ENCODE measurements around the gene PNN. TPM values are rescaled to one million over a fixed set of nuclear protein-coding genes. Genes with fewer than 3 reads are reported as not detected.
"Not testable (repeated sequence)": the region's sequence is repeated elsewhere in the genome, so short reads cannot be mapped to it uniquely, and the experiment has no call there.

The PNN gene
- total and polyA plus RNA-seq, 2 of the 8 experiments (the other 6 are each of a cell fraction or from before 2014, with no cell fraction given) = 27.5 to 121 TPM

GRCh38 chr14:39167797-39168320 is 7.2 kb upstream of the PNN start:
- H2AFZ ChIP-seq (ENCODE audit: low read length); H2BK20ac ChIP-seq (ENCODE audit: low read length); H3K18ac ChIP-seq (ENCODE audit: extremely low read depth, low read length); H2BK120ac ChIP-seq (replicated peaks; ENCODE audit: low read depth, low read length); H3K4ac ChIP-seq (replicated peaks; ENCODE audit: insufficient read length, low read depth, low read length); H2AK5ac ChIP-seq (ENCODE audit: low read depth, low read length); H3K9ac ChIP-seq (replicated peaks in 1 of 4; ENCODE audit: extremely low read depth in 1 of 4, low read depth in 3 of 4, low read length in 3 of 4); H3K27me3 ChIP-seq (replicated peaks in 1 of 4; ENCODE audit: control insufficient read depth in 3 of 4, extremely low read depth in 1 of 4, insufficient read depth in 3 of 4, low read length in 3 of 4); H3K79me1 ChIP-seq (ENCODE audit: low read depth, low read length); H3K14ac ChIP-seq (ENCODE audit: insufficient read length); CTCF ChIA-PET (ENCODE audit: partially characterized antibody); H3K23me2 ChIP-seq (ENCODE audit: low read depth, low read length); H2BK15ac ChIP-seq (ENCODE audit: low read length); H3K23ac ChIP-seq (ENCODE audit: insufficient read length); H3K4me3 ChIP-seq (ENCODE audit: extremely low read depth in 1 of 4, insufficient read depth in 2 of 4, low read depth in 3 of 4, low read length in 4 of 4); H3K4me1 ChIP-seq (replicated peaks in 1 of 4; ENCODE audit: control insufficient read depth in 3 of 4, insufficient read depth in 4 of 4, low read length in 3 of 4); H4K20me1 ChIP-seq (replicated peaks in 1 of 2; ENCODE audit: control insufficient read depth in 1 of 2, insufficient read depth in 2 of 2, low read length in 2 of 2); H4K91ac ChIP-seq (replicated peaks; ENCODE audit: insufficient read length, low read length); H4K5ac ChIP-seq (ENCODE audit: insufficient read length, low read depth, low read length); H4K8ac ChIP-seq (ENCODE audit: extremely low read depth, insufficient read depth, low read length); H3K27ac ChIP-seq (ENCODE audit: low read depth, low read length); H3K9me3 ChIP-seq (ENCODE audit: insufficient read depth in 2 of 2, low read depth in 1 of 2, low read length in 1 of 2); H3K36me3 ChIP-seq (ENCODE audit: control insufficient read depth in 2 of 4, insufficient read depth in 4 of 4, low read length in 3 of 4); H3K4me2 ChIP-seq (ENCODE audit: insufficient read depth in 1 of 2, low read depth in 2 of 2, low read length in 2 of 2); FAIRE-seq; H2BK5ac ChIP-seq (ENCODE audit: low read depth, low read length); H2BK12ac ChIP-seq (ENCODE audit: low read depth, low read length); H3K56ac ChIP-seq (replicated peaks; ENCODE audit: insufficient read length, low read depth, low read length); DNase-seq (ENCODE audit: low read depth in 1 of 2, low spot score in 2 of 2): not testable (repeated sequence)
- POLR2A ChIA-PET (ENCODE audit: partially characterized antibody) = interaction anchor here (0.9 to 1.6 kb wide), 5 partner anchors 10 to 57 kb away, joined by 3 to 5 read pairs (median 3); no protein-coding TSS in a partner anchor
- peaks cover 0 to 28% of the 10 kb centered on the region in 2 experiments; a peak in 2 of 4 replicates for H3K79me2 ChIP-seq (ENCODE audit: control insufficient read depth in 1 of 2, insufficient read depth in 2 of 2, low read length in 2 of 2)
- 95% methylated on average over 10 of the region's 10 CpGs; no CpG with 5 or more reads in 1 of the 2 experiments for WGBS, 2 experiments (ENCODE audit: extremely low coverage in 1 of 2, insufficient coverage in 1 of 2, insufficient read length in 1 of 2, insufficient replicate concordance in 2 of 2, low coverage in 1 of 2, low lambda C conversion rate in 2 of 2, missing lambda C conversion rate in 1 of 2)
